ENCODE measurements around the gene IGSF22. TPM values are rescaled to one million over a fixed set of nuclear protein-coding genes. Genes with fewer than 3 reads are reported as not detected.

IGSF22 gene
- total RNA-seq, 2 donors from 2014 or later: not detected

GRCh38 chr11:18713646-18714442 is 12.1 kb downstream of the IGSF22 start:
- ATAC-seq (no peak), DNase-seq (no peak)
- Histone ChIP-seq H3K27ac (no peak overlapping the region), H3K36me3 (replicated peaks in 1 of 2; ENCODE audit: insufficient read depth in 1 of 2, low read depth in 2 of 2) (no peaks in the 10 kb centered on the region), H3K9me3 (no peaks in the 10 kb centered on the region), H3K4me3 (no peak overlapping the region), H3K27me3 (no peaks in the 10 kb centered on the region), H3K4me1 (no peaks in the 10 kb centered on the region)
- intact Hi-C loops (cut with DNase I): no loop called here
- 82 to 85% methylated on average over 18 to 26 of the region's 26 CpGs for WGBS, 2 donors
- TF ChIP-seq CTCF (IDR thresholded peaks at IDR 0.05): no peak
- no peak for TF ChIP-seq POLR2A (IDR thresholded peaks at IDR 0.05)

GRCh38 chr11:18710545-18710944 is 15.4 kb downstream of the IGSF22 start:
- ATAC-seq (no peak), DNase-seq (no peak)
- Histone ChIP-seq H3K4me3 (no peak overlapping the region), H3K27me3 (no peaks in the 10 kb centered on the region), H3K9me3 (no peaks in the 10 kb centered on the region), H3K27ac (no peak overlapping the region), H3K4me1 (peaks cover 11% of the 10 kb centered on the region), H3K36me3 (replicated peaks in 1 of 2; ENCODE audit: insufficient read depth in 1 of 2, low read depth in 2 of 2) (no peaks in the 10 kb centered on the region)
- WGBS, 2 donors: 65 to 74% methylated on average over 5 of the region's 5 CpGs
- intact Hi-C loops (cut with DNase I): no loop called here
- TF ChIP-seq POLR2A (IDR thresholded peaks at IDR 0.05) (no peak), CTCF (IDR thresholded peaks at IDR 0.05) (no peak)

DNA sequence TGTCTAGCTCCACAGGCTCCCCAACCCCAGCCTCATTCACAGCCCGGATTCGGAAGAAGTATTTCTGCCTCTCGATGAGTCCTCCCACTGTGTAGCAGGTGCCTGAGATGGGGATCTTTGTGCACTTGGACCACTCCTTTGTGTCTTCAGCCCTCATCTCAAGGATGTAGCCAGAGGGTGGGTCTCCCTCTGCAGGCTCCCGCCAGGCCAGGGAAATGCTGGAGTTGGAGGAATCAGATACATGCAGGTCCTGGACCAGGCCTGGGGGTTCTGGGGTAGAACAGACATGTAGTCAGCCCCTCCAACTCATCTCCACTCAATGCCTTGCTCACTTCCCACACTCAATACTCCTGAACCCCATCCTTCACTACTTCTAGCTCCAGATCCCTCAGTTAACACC is 16.6 kb downstream of the IGSF22 start:
- intact Hi-C loops (cut with DNase I): no loop called here
- Histone ChIP-seq H3K27me3 (no peaks in the 10 kb centered on the region), H3K27ac (no peak overlapping the region), H3K36me3 (replicated peaks in 1 of 2; ENCODE audit: insufficient read depth in 1 of 2, low read depth in 2 of 2) (no peaks in the 10 kb centered on the region), H3K9me3 (no peaks in the 10 kb centered on the region), H3K4me1 (peaks cover 22% of the 10 kb centered on the region), H3K4me3 (no peak overlapping the region)
- DNase-seq: no peak
- no peak for ATAC-seq
- 85 to 86% methylated on average over 4 of the region's 4 CpGs for WGBS, 2 donors
- no peak for TF ChIP-seq CTCF (IDR thresholded peaks at IDR 0.05)
- TF ChIP-seq POLR2A (IDR thresholded peaks at IDR 0.05): no peak

GRCh38 chr11:18707811-18708340 is 18.1 kb downstream of the IGSF22 start:
- 85 to 88% methylated on average over 7 to 12 of the region's 12 CpGs for WGBS, 2 donors

More at GRCh38 chr11:18707811-18708340, 18.1 kb downstream of the IGSF22 start:
- no peaks in the 10 kb centered on the region for H3K27me3 ChIP-seq
- no peak overlapping the region for H3K27ac ChIP-seq
- no peak overlapping the region for H3K4me3 ChIP-seq
- ATAC-seq: no peak
- H3K36me3 ChIP-seq (replicated peaks in 1 of 2; ENCODE audit: insufficient read depth in 1 of 2, low read depth in 2 of 2): no peaks in the 10 kb centered on the region
- peaks cover 23% of the 10 kb centered on the region for H3K4me1 ChIP-seq
- intact Hi-C loops (cut with DNase I): no loop called here
- no peaks in the 10 kb centered on the region for H3K9me3 ChIP-seq
- TF ChIP-seq CTCF (IDR thresholded peaks at IDR 0.05) (no peak), POLR2A (IDR thresholded peaks at IDR 0.05) (no peak)
- DNase-seq: no peak

Measured in body of pancreas (tissue), 4 donors.